SK-N-SH (cell line): Measurements from ENCODE around the gene TMEM116. TPM values are rescaled to one million over a fixed set of nuclear protein-coding genes. Genes with fewer than 3 reads are reported as not detected.

Experiments used
- polyA plus RNA-seq, 3 experiments: library from polyadenylated mRNA; depleted of rRNA; stranded (reverse); fragments of >200 nt; gene quantifications; 2 replicates each; pipeline ENCODE4 v1.2.3, GENCODE V29; 2012
- small RNA-seq, 7 experiments: library from RNA; depleted of rRNA; stranded (forward); fragments of <200 nt; gene quantifications; one replicate each; pipeline ENCODE3, GENCODE V24; 2012

TMEM116 gene
- polyA plus RNA-seq, 1 of the 3 experiments (the other 2 are of a cell fraction), result 7.9 TPM

Small RNA genes within 50 kb of the gene (small RNA-seq; reads per million reads assigned to genes)
- gene AC004024.1 (0 reads per million in 7 experiments), gene MIR3657 (0 to 0.86 (median 0) reads per million in 7 experiments)

Other genes with a start within 250 kb of the TMEM116 start
- gene ALDH2, start 246.2 kb downstream of the TMEM116 start, polyA plus RNA-seq (2012; rRNA removed), result 60.4 and 67.5 TPM in 2 replicates
- gene MAPKAPK5, start 170.9 kb downstream of the TMEM116 start, polyA plus RNA-seq (2012; rRNA removed), result 38.1 and 45.0 TPM in 2 replicates
- gene ERP29, start 261 bp upstream of the TMEM116 start, polyA plus RNA-seq (2012; rRNA removed), result 177 and 189 TPM in 2 replicates
- gene NAA25, start 95.6 kb upstream of the TMEM116 start, polyA plus RNA-seq (2012; rRNA removed), result 4.4 and 6.0 TPM in 2 replicates
- 12.4 and 18.2 TPM in 2 replicates for gene TRAFD1, start 112.4 kb upstream of the TMEM116 start, polyA plus RNA-seq (2012; rRNA removed)